Right forelimb (tissue), 1 donor: ENCODE results near the gene PRMT9.

Experiments used
- DNase-seq: peaks from one replicate; pipeline ENCODE4 v3.0.0-alpha.2; 2018

Gene PRMT9

GRCh38 chr4:147678796-147679549 is 5.0 kb downstream of the PRMT9 start:
- DNase-seq = no peak

DNA sequence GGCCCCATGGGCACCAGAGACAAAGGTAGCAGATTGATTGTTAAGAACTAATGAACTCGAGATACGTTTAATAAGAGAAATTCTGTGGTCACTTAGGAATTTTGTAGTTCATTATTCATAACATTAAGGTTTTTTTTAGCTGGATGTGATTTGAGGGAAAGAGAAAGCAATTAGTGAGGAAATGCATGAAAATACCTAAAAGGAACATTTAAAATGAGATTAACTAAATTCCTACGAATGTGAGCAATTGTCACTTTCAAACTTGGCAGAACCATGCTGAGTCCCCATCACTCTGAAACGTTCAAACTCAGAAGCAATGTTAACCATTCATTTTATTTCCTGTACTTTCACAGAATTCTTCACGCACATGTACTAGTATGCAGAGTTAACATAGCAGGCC is 5.9 kb downstream of the PRMT9 start:
- DNase-seq = no peak

- no peak for DNase-seq
Measured at GRCh38 chr4:147674496-147674895, 9.5 kb downstream of the PRMT9 start.

- no peak for DNase-seq
Measured at GRCh38 chr4:147674073-147674472, 9.9 kb downstream of the PRMT9 start.

DNA sequence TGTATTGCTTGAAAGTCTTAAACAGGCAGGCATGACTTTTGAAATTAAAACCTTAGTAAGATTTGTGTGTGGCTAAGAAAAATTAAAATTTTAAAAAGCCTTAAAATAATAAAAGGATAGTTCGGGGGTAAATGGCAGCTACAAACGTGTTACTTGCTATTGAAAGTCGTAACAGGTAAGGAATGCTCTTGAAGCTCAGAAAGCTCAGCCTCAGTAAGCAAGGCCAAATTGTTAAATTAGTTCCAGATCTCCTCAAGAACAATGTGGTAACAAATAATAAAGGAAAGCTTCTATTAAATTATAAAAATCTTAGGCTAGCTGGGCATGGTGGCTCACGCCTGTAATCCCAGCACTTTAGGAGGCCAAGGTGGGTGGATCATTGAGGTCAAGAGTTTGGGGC is 25.5 kb downstream of the PRMT9 start:
- DNase-seq = no peak

DNA sequence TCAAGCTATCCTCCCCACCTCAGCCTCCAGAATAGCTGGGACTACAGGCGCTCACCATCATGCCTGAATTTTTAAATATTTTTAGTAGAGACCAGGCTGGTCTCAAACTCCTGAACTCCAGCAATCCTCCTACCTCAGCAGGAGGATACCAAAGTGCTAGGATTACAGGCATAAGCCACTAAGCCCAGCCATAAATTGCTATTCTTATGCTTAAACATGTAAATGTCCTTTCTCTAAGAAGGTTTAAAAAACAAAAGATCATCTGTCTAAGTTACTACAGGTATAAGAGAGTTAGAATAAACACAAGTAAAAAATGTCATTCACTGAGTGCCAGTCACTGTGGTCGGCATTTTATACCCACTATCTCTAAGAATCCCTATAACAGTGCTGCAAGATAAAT is 28.3 kb downstream of the PRMT9 start:
- DNase-seq = no peak

DNA sequence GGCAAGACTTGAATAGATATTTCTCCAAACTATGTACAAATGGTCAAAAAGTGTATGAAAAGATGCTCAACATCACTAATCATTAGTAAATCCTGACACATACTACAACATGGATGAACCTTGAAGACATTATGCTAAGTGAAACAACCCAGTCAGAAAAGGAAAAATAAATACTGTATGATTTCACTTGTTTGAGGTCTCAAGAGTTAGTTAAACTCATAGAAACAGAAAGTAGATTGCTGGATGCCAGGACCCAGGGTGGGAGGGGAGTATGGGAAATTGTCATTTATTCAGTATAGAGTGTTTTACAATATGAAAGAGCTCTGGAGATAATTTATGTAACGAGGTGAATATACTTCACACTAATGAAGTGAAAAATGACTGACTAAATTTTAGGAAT is 32.4 kb downstream of the PRMT9 start:
- no peak for DNase-seq

GRCh38 chr4:147648656-147649055 is 35.3 kb downstream of the PRMT9 start:
- no peak for DNase-seq

- DNase-seq = no peak
Measured at GRCh38 chr4:147645099-147645498, 38.9 kb downstream of the PRMT9 start.

- DNase-seq = no peak
Measured at GRCh38 chr4:147644471-147644870, 39.5 kb downstream of the PRMT9 start.

- DNase-seq = no peak
Measured at GRCh38 chr4:147643616-147644015, 40.3 kb downstream of the PRMT9 start.

DNA sequence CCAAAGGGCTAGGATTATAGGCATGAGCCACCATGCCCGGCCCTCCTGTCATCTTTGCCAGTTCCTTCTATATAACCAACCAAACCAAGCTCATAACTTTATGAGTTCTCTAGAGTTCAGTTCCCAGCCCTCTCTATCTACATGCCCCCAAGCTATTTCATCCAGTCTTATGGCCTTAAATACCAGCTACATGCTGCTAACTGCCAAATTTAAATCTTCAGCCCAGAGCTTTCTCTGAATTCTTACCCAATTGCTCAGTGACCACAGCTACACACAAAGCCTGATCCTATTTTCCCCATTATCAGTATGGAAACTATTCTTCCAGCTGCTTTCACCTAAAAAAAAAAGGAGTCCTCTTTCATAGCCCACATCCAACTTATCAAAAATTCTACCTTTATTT is 43.6 kb downstream of the PRMT9 start:
- no peak for DNase-seq

DNA sequence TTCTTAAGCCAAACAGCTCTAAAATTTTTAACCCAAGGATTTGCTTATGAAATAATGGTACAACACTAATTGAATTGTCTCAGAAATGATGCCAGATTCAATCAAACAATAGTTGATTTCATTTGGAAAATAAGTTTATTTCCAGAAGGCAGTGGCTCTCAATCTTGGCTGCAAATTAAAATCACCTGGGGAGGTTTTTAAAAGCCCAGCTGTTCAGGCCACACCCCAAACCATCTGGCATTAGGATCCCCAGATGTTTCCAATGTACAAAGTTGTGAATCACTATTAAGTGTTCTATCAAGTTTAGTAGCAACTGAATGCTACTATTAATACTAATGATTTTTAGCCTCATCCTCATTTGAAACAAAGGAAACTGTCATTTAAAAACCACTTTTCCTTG is 44.6 kb downstream of the PRMT9 start:
- peak; percentile 45 for DNase-seq

DNA sequence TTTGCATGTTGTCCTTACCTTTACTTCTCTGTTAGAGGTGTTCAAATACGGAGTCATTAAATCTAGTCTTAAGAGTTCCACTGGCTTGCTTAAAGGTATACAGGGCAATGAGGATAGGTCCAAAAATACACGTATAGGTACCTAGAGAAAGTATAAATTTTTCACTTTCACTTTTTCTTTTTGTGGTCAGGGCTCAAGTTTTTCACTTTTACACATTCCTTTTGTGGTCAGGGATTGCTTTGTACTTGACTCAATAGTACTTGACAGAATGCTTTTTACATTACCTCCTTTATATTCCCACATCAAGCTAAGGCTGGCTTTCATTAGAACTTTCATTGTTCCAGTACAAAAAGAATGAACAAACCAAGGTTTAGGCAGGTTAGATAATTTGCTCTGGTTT is 45.0 kb downstream of the PRMT9 start:
- no peak for DNase-seq

GRCh38 chr4:147638365-147638764 is 45.6 kb downstream of the PRMT9 start:
- no peak for DNase-seq

- DNase-seq = no peak
Measured at GRCh38 chr4:147635348-147635747, 48.6 kb downstream of the PRMT9 start.

DNA sequence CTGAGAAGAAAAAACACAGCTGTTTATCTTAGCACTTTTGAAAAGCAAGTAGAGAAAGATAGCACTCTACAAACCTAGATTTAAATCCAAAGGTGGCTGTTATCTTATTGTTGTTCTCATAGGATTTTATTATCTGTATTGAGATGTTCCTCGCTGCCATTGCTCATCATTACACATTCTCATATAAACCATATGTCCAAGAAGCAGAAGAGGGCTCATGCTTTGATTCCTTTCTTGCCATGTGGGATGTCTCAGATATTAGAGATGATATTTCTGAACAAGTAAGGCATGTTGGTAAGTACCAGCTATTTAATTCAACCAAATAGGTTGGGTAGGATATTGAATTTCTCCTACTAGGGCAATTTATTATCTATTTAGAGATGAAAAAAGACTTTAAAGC is 50.3 kb downstream of the PRMT9 start:
- no peak for DNase-seq

DNA sequence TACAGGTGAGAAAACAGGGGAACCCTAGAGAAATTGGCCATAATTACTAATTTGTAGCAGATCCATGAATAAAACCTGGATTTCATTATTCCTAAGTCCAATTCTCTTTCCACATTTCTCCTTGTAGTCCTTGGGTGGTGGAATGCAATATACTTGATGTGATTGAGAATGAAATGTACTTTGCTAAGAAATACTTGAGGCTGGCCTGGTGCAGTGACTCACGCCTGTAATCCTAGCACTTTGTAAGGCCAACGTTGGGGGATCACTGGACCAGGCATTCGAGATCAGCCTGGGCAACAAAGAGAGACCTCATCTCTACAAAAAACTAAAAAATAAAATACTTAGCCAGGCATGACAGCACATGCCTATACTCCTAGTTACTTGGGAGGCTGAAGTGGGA is 50.9 kb downstream of the PRMT9 start:
- no peak for DNase-seq

DNA sequence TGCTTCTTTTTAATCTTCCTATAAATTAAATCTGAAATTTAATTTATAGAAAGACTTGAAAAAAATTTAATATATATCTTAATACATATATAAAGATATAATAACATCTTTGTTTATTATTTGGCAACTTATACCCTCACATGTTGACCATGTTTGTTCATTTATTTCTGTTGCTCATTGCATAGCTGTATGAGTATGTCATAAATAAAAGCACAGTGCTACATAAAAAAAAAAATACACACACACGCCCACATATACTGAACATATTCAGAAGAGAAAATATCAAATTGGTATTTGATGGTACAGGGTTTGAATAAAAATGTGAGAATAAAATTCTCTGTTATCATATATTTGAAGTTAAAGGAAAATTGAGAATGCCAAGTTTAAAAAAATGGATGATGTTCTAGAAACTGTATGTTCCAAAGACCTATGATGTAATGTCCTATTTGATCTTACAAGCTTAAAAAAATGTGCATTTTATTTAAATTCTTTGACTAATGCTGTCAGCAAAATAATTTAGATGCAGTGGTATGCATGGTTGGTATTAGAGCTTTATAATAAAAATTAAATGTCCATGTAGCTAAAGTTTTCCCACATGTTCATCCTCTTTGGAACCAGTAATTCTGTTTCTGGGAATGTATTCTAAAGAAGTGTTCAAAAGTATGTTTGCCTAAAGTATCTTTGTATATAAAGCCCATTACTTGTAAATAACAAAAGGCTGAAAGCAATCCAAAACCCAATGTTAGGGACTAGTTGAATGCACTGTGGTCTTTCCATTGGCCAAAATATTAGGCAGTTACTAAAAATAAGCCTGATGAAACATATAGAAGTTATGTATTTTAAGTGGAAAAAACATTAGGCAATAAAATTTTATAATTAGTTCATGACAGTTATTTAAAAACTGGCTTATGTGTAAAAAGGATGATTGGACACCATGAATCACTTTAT is 53.9 kb downstream of the PRMT9 start:
- no peak for DNase-seq

DNA sequence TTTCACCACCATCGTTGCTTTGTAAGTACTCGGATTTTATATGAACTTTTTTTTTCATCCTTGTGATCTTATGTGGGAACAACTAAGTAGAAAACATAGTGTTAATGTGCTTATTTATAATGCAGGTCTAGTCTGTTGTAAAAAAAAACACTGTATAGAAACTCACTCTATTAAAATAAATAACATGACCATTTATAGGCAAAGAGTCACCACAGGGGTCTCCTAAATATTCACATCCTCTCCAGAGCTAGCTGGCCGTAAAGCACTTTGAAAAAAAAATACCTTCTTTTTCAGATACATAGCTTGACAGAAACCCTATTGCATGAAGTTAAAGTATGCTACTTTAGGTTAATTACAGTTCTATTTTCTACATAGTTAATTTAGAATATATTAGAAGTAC is 55.5 kb downstream of the PRMT9 start:
- DNase-seq = no peak

DNA sequence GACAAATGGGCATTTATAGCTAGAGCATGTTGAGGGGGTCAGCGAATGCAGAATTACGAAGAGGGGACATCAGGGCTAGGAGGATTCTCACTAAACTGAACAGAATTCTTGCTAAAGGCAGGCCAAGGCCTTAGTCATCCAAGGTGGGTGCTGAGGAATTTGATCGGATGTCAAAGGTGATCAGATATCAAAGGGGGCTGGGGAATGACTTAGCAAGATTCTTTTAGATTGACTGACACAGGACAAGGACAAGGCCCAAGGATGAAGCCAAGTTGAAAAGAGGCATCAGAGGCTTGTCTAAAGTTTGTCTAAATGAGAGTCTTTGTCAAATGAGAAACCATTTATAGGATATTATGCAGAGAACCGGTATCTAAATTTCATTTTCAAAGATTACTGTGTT is 57.1 kb downstream of the PRMT9 start:
- DNase-seq = no peak

- DNase-seq = no peak
Measured at GRCh38 chr4:147625733-147626132, 58.2 kb downstream of the PRMT9 start.

GRCh38 chr4:147620315-147620714 is 63.6 kb downstream of the PRMT9 start:
- no peak for DNase-seq
